Omental fat pad (tissue), 4 donors: ENCODE measurements around the gene PAMR1. TPM values are rescaled to one million over a fixed set of nuclear protein-coding genes. Genes with fewer than 3 reads are reported as not detected.
"Not testable (repeated sequence)": the region's sequence is repeated elsewhere in the genome, so short reads cannot be mapped to it uniquely, and the experiment has no call there.

ENCODE experiments used
- ATAC-seq: fragments of 150-250 bp; one replicate; pipeline ENCODE4 v1.9.1; 2016; ENCODE audit warnings: mild to moderate bottlenecking, moderate library complexity; ENCODE audit not compliant: low FRiP score
- DNase-seq: peaks from one replicate; pipeline ENCODE4 v3.0.0-alpha.2; 2019; ENCODE audit warnings: low spot score
- CTCF ChIP-seq, 3 donors: fragments of 450-650 bp; IDR thresholded peaks; one replicate each; pipeline ENCODE4 v1.5.1; 2016 to 2017; ENCODE audit warnings: antibody characterized with exemption in 3 of 3, mild to moderate bottlenecking in 3 of 3, moderate library complexity in 2 of 3
- total RNA-seq, 4 donors: library from RNA; depleted of rRNA; stranded (reverse); fragments of >200 nt; gene quantifications; one replicate each; pipeline ENCODE4 v1.1.0, GENCODE V29; 2016

The PAMR1 gene
- total RNA-seq, 4 donors from 2014 or later, result 7.0 to 34.3 (median 23.0) TPM

- no peak for TF ChIP-seq CTCF (IDR thresholded peaks at IDR 0.05)
- ATAC-seq (no peak), DNase-seq (no peak)
These were observed 5.8 kb upstream of the PAMR1 start for GRCh38 chr11:35531246-35531645.

GRCh38 chr11:35529971-35530495 lies 4.6 kb upstream of the PAMR1 start:
- DNase-seq (no peak), ATAC-seq (peak; percentile 55)
- no peak for TF ChIP-seq CTCF (IDR thresholded peaks at IDR 0.05)

GRCh38 chr11:35526370-35526792 lies 965 bp upstream of the PAMR1 start:
- DNase-seq, result no peak
- ATAC-seq, result no peak
- no peak for TF ChIP-seq CTCF (IDR thresholded peaks at IDR 0.05)

- TF ChIP-seq CTCF (IDR thresholded peaks at IDR 0.05), result no peak
- DNase-seq (no peak), ATAC-seq (no peak)
These were observed 636 bp downstream of the PAMR1 start for GRCh38 chr11:35524780-35525179.

GRCh38 chr11:35523861-35524260 lies 1.6 kb downstream of the PAMR1 start:
- DNase-seq (no peak), ATAC-seq (no peak)
- TF ChIP-seq CTCF (IDR thresholded peaks at IDR 0.05), result no peak

GRCh38 chr11:35523331-35523768 lies 2.1 kb downstream of the PAMR1 start:
- TF ChIP-seq CTCF (IDR thresholded peaks at IDR 0.05), result no peak
- DNase-seq, result no peak
- ATAC-seq, result no peak

- not testable (repeated sequence) for ATAC-seq, DNase-seq
These were observed 3.3 kb downstream of the PAMR1 start for GRCh38 chr11:35522091-35522490.

- DNase-seq (no peak), ATAC-seq (no peak)
- TF ChIP-seq CTCF (IDR thresholded peaks at IDR 0.05), result no peak
These were observed 5.0 kb downstream of the PAMR1 start for GRCh38 chr11:35520376-35520775.
